ENCODE measurements around the gene PUM2. TPM values are rescaled to one million over a fixed set of nuclear protein-coding genes. Genes with fewer than 3 reads are reported as not detected.

Gene PUM2
- total RNA-seq, 4 donors from 2014 or later, result 26.0 to 36.4 (median 29.6) TPM

DNA sequence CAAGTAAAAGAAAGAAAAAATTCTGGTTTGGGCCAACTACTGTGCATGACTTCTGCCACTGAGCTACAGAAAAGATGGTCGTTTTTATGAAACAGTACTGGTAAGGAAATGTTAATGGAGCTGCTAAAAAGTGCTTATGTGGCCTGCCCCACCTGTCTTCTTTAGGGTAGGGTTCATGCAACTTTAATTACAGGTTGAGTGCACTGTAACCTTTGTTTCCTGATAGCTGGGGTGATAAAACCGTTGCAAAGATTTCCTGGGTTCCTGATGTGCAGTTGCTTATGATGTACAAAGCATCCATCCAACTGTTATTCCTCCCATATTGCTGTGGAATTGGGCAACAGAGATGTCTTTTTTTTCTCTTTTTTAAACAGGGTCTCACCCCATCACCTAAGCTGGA, 34.3 kb upstream of the PUM2 start:
- in situ Hi-C loops (cut with MboI; ENCODE audit: low sequenced_read_pairs in 4 of 4), result no loop called here
- Histone ChIP-seq H3K9me3 (no peaks in the 10 kb centered on the region), H3K36me3 (no peaks in the 10 kb centered on the region), H3K4me1 (no peaks in the 10 kb centered on the region), H3K4me3 (no peak overlapping the region), H3K27me3 (no peaks in the 10 kb centered on the region), H3K27ac (no peak overlapping the region)
- ATAC-seq, result no peak
- TF ChIP-seq, protein P1, sequence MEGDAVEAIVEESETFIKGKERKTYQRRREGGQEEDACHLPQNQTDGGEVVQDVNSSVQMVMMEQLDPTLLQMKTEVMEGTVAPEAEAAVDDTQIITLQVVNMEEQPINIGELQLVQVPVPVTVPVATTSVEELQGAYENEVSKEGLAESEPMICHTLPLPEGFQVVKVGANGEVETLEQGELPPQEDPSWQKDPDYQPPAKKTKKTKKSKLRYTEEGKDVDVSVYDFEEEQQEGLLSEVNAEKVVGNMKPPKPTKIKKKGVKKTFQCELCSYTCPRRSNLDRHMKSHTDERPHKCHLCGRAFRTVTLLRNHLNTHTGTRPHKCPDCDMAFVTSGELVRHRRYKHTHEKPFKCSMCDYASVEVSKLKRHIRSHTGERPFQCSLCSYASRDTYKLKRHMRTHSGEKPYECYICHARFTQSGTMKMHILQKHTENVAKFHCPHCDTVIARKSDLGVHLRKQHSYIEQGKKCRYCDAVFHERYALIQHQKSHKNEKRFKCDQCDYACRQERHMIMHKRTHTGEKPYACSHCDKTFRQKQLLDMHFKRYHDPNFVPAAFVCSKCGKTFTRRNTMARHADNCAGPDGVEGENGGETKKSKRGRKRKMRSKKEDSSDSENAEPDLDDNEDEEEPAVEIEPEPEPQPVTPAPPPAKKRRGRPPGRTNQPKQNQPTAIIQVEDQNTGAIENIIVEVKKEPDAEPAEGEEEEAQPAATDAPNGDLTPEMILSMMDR (IDR thresholded peaks at IDR 0.05 in 4 of 5, conservative IDR thresholded peaks at IDR 0.05 in 1 of 5), result no peak
- no peak for TF ChIP-seq POLR2A (IDR thresholded peaks at IDR 0.05)
- DNase-seq, result no peak
- intact Hi-C loops (cut with DNase I; ENCODE audit: low total_unique reads), result no loop called here

DNA sequence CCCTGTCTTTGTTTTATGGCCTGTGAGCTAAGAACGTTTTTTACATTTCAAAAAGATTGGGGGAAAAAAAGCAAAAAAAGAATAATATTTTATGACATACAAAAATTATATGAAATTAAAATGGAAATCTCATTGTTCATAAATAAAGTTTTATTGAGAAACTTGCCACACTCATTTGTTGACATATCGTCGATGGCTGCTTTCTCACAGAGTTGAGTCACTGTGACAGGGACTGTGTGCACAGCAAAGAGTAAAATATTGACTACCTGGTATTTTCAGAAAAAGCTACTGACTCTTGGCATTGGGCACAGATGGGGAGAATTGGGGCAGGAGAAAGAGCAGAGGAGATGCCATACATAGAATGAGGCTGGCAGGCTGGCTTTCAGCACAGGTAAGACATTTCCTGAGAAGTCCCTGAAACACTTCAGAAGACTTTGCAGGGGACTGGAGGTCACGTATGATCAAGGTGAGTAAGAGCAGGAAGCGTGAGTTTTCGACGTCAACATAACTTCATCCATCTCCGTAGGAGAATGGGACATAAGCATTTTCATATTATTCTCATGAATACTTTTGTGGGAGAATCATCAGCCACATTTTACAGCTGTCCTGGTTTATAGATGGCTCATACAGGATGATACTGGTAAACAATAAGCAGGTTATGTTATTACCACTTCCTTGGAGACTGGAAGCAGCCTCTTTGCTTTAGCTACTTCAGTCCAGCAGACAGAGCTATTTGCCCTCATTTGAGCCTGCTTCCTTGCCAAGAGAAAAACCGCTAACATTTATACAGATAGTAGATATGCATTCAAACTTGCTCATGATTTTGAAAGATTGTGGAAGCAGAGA, 32.5 kb upstream of the PUM2 start:
- peaks cover 0 to 3% of the 10 kb centered on the region in 2 donors for H3K4me1 ChIP-seq
- intact Hi-C loops (cut with DNase I; ENCODE audit: low total_unique reads), result no loop called here
- no peak for DNase-seq
- in situ Hi-C loops (cut with MboI; ENCODE audit: low sequenced_read_pairs in 4 of 4), result no loop called here
- no peak for ATAC-seq
- H3K27me3 ChIP-seq, result no peaks in the 10 kb centered on the region
- no peaks in the 10 kb centered on the region for H3K9me3 ChIP-seq
- TF ChIP-seq, protein P1 (IDR thresholded peaks at IDR 0.05 in 4 of 5, conservative IDR thresholded peaks at IDR 0.05 in 1 of 5), result no peak
- TF ChIP-seq POLR2A (IDR thresholded peaks at IDR 0.05), result no peak
- H3K27ac ChIP-seq, result no peak overlapping the region
- no peaks in the 10 kb centered on the region for H3K36me3 ChIP-seq
- no peak overlapping the region for H3K4me3 ChIP-seq

DNA sequence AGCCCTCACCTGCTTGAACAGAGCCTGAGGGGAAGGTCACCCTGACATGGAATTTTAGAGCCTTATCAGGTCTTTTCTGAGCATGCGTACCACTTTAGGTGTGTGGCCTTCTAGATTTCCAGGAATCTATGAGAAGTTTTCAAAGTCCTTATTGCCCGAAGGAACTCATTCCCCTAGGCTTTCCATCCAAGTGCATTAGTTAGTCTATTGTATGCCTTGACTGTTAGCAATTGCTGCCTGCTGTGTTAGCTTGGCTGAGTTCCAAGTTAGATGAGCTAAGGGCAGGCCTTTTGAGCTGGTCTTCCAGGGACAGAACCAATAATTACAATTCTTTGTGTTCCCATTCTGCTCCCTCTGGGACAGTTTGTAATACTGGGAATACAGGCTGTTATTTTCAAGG, 30.8 kb upstream of the PUM2 start:
- in situ Hi-C loops (cut with MboI; ENCODE audit: low sequenced_read_pairs in 4 of 4) (no loop called here), intact Hi-C loops (cut with DNase I; ENCODE audit: low total_unique reads) (no loop called here)
- Histone ChIP-seq H3K27ac (peak overlapping the region in 1 of 4 donors; percentile 34), H3K36me3 (no peaks in the 10 kb centered on the region), H3K4me3 (no peak overlapping the region), H3K9me3 (no peaks in the 10 kb centered on the region), H3K27me3 (no peaks in the 10 kb centered on the region), H3K4me1 (peaks cover 0 to 3% of the 10 kb centered on the region in 2 donors)
- no peak for TF ChIP-seq POLR2A (IDR thresholded peaks at IDR 0.05)
- TF ChIP-seq, protein P1 (IDR thresholded peaks at IDR 0.05 in 4 of 5, conservative IDR thresholded peaks at IDR 0.05 in 1 of 5), result no peak
- peak in 1 of 2 donors; percentile 10 for DNase-seq
- ATAC-seq, result peak; percentile 38 to 68

DNA sequence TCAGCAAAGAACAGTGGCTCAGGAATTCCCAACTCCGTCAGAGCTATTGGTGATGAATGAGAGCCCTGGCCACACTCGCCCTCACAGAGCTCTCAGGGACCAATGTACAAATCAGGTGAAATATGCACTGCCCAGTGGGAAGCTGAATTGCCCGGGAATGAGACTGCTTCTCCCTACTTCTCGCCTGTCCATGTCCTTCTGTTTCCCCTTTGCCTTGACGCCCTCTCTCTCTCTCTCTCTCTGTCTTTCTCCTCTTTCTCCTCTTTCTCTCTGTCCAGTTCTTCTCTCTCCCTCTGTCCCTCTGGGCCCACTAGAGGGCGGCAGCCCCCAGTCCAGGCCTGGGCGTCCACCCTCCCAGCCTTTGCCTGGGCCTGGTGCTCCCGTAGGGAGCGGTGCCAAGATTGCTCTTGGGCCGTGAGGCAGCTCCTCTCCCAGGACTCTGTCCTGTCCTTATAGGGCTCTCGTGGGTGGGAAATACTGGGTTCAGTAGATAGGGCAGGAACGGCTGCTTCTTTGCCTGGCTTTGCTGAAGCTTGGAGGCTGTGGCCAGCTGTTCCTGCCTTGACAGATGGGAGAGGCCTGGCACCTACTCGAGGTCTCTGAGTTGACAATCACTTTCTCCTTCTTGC, 28.4 kb upstream of the PUM2 start:
- DNase-seq, result peak; percentile 54 to 78
- Histone ChIP-seq H3K27me3 (no peaks in the 10 kb centered on the region), H3K36me3 (no peaks in the 10 kb centered on the region), H3K4me3 (no peak overlapping the region), H3K9me3 (no peaks in the 10 kb centered on the region), H3K4me1 (peaks cover 0 to 3% of the 10 kb centered on the region in 2 donors), H3K27ac (peak overlapping the region in 1 of 4 donors; percentile 49)
- intact Hi-C loops (cut with DNase I; ENCODE audit: low total_unique reads) (loop anchor here (1.0 to 2.0 kb wide), 2 partner anchors 44 to 263 kb away; no protein-coding TSS in a partner anchor), in situ Hi-C loops (cut with MboI; ENCODE audit: low sequenced_read_pairs in 4 of 4) (no loop called here)
- peak; percentile 78 to 96 for ATAC-seq
- TF ChIP-seq, protein P1 (IDR thresholded peaks at IDR 0.05 in 4 of 5, conservative IDR thresholded peaks at IDR 0.05 in 1 of 5), result peak; percentile 66 to 84 (median 72)
- TF ChIP-seq POLR2A (IDR thresholded peaks at IDR 0.05), result no peak

All from gastrocnemius medialis (tissue), 4 donors.